Fibroblast of mammary gland (primary cell): ENCODE data around the gene MC1R.

Experiments
- DNase-seq: peaks from one replicate; pipeline ENCODE4 v3.0.0-alpha.2; 2010; ENCODE audit warnings: low read depth
- H3K4me3 ChIP-seq: 2 replicates; pipeline ENCODE4 v1.5.1; 2011; ENCODE audit warnings: low read depth, mild to moderate bottlenecking, low read length, moderate library complexity; ENCODE audit not compliant: control insufficient read depth
- CTCF ChIP-seq: conservative IDR thresholded peaks from 2 replicates; pipeline ENCODE4 v1.5.1; 2011; ENCODE audit warnings: low read depth, low read length, inconsistent platforms; ENCODE audit not compliant: control insufficient read depth, insufficient read depth

Gene MC1R

GRCh38 chr16:89955001-89955685, 36.5 kb downstream of the MC1R start:
- no peak for TF ChIP-seq CTCF
- H3K4me3 ChIP-seq: no peak overlapping the region
- DNase-seq: no peak

- no peak overlapping the region for H3K4me3 ChIP-seq
These were observed 38.0 kb downstream of the MC1R start for GRCh38 chr16:89956505-89957215.

GRCh38 chr16:89957216-89957785, 38.6 kb downstream of the MC1R start:
- H3K4me3 ChIP-seq: no peak overlapping the region
- DNase-seq: no peak
- TF ChIP-seq CTCF: no peak

More at GRCh38 chr16:89956505-89957215, 38.0 kb downstream of the MC1R start:
- no peak for DNase-seq
- no peak for TF ChIP-seq CTCF

- TF ChIP-seq CTCF: no peak
- peak; percentile 39 for DNase-seq
These were observed 39.4 kb downstream of the MC1R start for GRCh38 chr16:89958068-89958467.

GRCh38 chr16:89958596-89958995, 39.9 kb downstream of the MC1R start:
- no peak for TF ChIP-seq CTCF
- no peak for DNase-seq
- no peak overlapping the region for H3K4me3 ChIP-seq

More at GRCh38 chr16:89958068-89958467, 39.4 kb downstream of the MC1R start:
- no peak overlapping the region for H3K4me3 ChIP-seq

GRCh38 chr16:89960966-89961365, 42.3 kb downstream of the MC1R start:
- TF ChIP-seq CTCF: no peak
- no peak for DNase-seq

More at GRCh38 chr16:89960966-89961365, 42.3 kb downstream of the MC1R start:
- no peak overlapping the region for H3K4me3 ChIP-seq
